Left kidney (tissue), 2 donors: ENCODE data around the gene DIPK1A. TPM values are rescaled to one million over a fixed set of nuclear protein-coding genes. Genes with fewer than 3 reads are reported as not detected.

Experiments used
- DNase-seq: peaks from one replicate; pipeline ENCODE4 v3.0.0-alpha.2; 2013
- polyA plus RNA-seq: library from polyadenylated mRNA; unstranded; fragments of 120-200 nt; gene quantifications from one replicate; pipeline ENCODE4 v1.2.1, GENCODE V29; 2013; ENCODE audit not compliant: insufficient read length

DIPK1A gene
- polyA plus RNA-seq, 1 donor = 8.6 TPM

DNA sequence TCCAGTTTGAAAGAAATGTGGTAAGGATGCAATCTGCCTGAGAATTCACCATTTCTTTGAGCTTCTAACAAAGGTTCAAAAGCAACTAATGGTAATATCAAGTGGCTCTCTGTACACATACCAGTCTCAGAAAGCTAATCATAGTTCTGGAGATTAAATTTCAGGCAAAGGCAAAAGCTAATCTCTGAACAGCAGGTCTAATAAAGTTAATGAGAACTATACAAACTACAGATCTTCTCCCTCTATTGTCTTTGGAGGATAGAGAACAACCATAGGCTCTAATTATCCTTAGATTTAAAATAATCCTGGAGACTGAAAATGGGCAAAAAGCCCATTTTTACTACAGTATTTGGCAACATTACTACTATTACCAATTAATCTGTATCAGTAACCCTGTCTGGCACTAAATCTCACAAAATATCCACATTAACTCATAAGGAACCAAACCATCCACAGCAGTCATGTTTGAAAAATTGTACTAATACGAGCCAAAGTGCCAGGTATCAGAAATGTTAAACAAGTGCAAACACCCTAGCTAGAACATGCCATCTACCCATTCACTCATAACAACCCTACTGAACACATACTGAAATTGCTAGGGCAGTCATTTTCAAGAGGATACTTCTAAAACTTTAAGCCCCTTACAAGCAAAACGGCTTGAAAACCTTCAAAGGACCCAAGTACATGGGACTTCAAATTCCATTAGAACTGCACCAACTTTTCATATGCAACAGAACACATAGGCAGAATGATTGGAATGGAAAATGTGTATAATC, 4.8 kb downstream of the DIPK1A start:
- no peak for DNase-seq

DNA sequence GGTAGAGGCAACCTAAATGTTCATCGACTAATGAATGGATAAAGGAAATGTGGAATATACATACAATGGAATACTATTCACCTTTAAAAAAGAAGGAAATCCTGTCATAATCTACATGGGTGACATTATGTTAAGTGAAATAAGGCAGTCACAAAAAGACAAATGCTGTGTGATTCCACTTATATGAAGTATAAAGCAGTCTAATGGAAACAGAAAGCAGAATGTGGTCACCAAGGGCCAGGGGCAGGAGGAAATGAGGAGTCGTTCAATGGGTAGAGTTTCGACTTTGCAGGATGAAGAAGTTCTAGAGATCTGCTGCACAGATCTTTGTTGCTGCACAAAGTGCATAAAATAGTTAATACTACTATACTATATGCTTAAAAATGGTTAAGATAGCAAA, 7.8 kb downstream of the DIPK1A start:
- DNase-seq = no peak

DNA sequence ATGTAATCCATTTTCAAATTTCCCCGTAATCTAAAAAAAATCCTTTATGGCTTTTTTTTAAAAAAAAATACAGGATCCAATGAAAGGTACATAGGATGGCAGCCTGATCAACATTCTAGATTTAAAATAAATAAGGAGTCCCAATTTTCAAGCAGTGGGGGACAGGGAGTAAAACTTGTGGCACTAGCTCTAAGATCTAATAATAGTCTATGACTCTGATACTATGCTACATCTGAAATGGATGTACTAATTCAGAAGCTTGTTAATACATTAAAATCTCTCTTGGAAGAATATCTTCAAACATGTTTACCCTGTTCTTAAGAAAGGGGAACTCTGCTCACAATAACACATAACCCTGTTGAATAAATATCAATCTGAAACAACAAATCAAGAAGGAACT, 8.5 kb downstream of the DIPK1A start:
- DNase-seq = no peak

DNA sequence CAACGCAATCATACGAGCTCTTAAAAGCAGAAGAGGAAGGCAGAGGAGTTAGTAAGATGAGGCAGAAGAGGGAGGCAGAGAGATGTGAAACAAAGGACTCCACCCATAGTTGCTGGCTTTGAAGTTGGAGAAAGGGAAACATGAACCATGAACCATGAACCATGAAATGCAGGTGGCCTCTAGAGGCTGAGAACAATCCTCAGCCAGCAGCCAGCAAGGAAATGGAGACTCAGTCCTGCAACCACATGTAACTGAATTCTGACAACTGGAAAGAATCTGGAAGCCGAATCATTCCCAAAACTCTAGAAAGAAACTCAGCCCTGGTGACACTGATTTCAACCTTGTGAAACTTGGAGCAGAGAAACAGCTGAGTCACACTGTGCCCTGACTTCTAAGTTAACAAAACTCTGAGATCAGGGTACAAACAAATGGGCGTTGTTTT, 10.1 kb downstream of the DIPK1A start:
- DNase-seq = no peak

DNA sequence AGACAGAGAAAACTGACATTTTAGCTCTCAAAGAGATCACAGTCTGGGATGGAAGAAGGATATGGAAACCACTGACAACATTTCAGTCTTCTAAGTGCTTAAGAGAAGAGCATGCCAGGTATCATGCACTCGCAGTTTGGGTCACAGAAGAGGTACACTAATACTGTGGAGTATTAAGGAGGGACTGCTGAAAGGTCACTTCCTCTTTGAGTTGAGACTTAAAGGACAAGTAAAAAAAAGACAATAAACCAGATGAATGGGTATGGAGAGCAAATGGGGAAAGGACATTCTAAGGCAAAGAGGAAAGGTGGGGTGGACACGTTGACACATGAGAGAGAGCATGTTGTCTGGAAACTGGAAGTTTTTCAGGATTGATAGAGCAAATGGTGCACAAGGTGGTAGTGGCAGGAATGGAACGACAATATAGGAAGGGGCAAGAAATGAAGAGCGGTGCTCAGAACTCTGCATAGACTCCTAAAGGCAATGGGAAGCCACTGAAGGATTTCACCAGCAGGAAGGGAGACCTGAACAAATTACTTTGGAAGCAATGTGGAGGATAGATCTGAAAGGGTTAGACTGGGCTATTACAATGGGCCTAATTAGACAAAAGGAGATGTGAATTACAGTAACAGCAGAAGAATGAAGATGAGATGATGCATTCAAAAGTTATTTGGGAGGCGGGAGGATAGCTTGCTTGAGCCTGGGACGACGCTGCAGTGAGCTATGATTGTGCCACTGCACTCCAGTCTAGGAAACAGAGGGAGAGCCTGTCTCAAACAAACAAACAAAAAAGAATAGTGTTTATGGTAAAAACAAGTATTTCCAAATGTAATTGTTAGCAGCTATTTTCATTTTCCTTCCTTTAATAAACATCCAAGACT, 11.1 kb downstream of the DIPK1A start:
- DNase-seq = no peak

DNA sequence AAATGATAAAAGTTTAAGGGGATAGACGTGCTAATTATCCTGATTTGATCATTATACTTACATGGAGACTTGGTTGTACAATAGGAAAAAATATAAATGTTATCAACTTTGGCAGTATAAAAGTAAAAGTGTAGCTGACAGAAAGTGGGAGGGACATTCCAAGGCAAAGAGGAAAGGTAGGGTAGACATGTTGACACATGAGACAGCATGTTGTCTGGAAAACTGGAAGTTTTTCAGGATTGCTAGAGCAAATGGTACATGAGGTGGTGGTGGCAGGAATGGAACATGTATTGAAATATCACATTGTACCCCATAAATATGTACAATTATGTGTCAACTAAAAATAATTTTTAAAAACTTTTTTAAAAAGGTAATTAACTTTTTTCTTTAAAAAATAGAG, 13.2 kb downstream of the DIPK1A start:
- no peak for DNase-seq

DNA sequence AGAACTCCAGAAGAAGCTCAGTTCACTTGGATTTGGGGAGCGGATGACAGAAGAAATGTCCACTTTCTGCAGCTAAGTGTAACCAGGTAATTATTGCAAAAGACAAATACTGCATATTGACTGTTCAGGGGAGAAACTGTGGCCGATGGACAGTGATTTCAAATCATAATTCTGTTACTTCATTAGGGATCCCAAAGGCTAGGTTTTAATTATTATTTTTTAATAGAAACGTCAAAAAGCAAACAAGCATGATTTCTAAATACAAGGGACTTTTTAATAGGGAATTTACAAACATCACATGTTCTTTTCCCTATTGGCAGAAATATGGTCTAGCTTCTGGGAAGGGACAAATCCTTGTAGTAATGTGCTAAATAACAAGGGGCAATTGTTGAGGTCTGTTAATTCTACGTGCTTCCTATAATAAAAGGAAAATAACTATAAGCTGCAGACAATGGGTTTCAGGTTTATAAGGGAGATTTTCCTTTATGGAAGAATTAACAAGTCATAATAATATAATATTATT, 15.5 kb downstream of the DIPK1A start:
- DNase-seq = no peak

DNA sequence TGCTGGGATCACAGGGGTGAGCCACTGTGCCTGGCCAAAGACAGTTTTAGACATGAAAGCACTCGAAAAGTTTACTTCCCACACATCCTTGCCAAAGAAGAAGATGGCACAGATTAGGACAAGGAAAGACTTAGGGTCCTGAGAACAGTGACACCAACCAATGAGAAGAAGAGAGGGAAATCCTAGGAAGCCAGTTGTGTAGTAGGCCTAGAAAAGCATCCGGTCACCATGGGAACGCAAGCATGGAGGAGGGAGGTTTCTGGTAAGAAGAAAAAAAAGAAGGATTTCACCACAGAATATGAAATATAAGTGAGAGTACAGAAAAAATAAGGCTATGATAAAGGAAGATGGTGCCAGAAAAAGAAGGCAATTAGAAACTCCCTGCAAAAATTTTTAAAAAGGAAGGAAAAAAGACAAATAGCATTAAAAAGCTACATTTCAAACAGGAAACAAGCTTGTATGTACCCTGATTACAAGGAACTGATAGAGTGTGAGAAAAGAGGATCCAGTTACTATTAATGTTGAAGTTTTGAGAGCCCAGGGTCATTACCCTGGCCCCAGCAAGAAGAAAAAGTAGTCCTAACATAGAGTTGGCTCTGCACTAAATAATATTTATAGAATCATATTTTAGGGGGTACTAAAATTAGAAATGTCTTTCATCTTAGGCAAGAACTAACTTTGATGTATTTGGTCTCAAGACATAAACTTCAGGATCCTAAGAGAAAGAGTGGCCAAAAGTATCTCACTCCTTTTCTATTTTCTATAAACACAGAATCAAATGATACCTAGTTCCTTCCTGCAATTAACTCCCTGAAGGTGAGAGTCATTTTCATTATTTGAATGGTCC, 16.1 kb downstream of the DIPK1A start:
- DNase-seq = no peak

DNA sequence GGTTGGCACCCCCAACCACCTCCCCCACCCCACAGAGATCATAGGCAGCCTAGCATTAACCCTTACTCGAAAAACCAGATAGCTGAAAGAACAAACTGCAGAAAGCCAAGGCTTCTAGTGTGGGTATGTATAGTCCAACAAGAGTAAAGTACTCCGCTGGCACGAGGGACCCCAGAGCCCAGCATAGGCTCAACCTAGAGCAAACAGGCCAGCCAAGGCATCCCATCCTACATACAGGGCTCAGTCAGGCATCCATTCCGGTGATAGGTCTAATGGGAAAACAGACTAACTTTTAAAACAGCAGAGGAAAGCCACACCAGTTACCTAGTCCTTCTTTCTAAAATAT, 17.8 kb downstream of the DIPK1A start:
- no peak for DNase-seq

DNA sequence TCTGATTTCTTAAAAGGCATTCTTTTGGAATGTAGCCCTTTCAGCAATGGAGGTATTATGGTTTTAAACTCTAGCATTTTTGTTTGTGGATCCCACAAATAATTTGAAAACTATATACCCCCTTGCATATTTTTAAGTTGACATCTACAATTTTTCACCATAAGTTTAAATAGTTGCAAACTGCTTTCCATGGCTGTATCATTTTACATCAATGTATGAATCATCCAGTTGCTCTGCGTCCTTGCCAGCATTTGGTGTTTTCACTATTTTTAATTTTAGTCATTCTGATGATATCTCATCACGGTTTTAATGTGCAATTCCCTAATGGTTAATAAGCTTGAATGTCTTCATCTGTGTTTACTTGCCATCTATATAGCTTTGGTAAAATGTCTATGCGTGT, 20.7 kb downstream of the DIPK1A start:
- no peak for DNase-seq

DNA sequence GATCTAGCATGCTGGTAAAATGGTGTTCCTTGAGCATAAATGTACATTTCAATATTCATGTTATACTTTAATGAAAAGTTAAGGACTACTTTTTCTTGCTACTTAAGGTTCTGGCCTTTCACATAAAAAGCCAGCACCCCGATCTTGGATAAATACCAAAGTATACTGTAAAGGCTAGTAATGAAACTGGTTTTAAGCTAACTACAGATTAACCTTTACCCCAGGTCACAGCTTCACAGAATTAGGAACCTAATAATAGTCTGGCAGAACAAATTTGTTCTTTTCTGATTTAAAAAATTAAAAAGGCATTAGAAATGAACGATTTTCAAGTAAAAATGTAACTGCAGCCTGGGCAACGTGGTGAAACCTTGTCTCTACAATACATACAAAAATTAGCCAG, 23.5 kb downstream of the DIPK1A start:
- DNase-seq = no peak

DNA sequence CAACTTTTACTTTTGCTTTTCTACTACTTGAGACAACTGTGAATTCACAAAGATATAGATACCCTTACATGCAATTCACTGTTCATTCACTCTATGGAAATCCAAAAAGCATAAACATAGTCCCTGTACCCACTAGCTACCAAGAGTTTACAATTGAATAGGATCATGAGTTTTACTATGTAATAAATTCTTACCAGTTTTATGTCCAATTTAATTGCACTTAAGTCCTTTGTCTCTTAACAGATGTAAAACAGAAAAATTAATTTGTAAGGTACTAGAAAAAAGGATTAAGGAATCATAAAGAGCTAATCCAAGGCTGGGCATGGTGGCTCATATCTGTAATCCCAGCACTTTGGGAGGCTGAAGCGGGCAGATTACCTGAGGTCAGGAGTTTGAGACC, 24.4 kb downstream of the DIPK1A start:
- DNase-seq = no peak

DNA sequence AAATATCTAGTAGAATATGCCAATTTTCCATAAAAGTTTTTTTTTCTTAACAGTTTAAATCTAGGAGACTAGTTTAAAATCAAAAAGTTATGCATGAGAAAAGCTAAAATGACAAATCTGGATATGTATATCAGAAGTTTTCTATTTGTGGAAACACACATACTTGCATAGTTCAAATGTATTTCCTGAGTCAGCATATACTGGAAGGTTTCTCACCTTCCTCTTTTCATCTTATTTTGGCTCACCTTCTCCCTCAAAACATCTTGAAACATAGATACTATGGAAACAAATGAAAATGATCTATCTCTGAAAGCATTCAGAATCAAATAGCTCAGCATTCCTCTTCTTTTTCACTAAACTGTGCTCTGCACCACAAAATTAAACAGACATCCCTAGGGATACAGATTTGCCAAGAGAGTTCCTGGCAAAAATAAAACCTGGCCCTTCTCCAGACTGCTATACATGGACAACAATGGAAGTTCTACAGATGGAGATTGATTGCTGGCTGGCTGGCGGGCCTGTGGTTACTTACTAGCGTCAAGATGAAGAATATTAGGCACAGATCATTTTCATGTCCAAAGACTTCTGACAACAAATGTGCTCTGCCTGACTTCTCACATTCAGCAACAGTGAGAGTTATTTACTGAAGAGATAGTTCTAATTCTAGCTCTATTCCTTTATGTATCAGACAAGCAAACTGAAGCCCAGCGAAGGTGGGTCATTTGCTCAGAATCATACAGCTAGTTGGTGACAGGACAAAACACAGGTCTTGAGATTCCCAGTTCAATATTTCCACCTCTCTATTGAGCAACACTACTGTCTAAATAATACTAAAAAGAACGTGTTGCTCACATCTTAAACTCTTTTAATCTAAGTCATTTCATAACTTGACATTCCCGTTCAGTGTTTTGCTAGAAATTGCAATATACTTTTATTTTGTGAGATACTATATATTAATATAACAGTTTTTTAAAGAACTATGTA, 26.6 kb downstream of the DIPK1A start:
- DNase-seq = no peak

DNA sequence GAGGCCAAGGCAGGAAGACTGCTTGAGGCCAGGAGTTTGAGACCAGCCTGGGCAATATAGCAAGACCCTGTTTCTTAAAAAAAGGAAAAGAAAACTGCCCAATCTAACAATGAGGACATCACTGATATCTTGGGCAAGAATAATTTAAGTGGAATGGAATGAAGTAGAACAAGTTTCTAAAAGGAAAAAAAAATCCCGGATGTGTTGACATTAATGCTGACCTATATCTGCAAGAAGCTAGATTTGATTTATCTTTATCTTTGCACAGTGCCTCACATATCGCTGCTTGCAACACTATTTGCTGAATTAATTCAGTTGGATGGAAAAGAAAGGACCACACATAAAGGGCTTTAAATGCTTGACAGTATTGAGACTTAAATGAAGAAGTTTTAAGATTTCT, 27.8 kb downstream of the DIPK1A start:
- no peak for DNase-seq

DNA sequence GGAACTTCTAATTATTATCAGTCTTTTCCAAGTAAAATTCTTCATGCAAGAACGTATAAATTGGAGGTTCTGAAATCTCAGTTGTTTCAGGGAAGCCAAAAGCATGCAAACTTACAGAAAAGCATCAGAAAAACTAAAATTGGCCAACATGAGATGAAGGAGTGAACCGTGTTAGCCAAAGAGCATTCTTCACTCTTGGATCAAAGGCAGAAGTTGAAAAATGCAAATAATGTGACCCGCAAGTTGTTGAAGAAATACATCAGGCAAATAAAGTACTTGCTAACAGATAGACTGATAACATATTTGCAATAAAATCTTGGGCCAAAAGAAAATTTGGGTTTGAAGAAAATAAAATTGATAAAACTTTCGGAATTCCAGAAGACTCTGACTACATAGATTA, 29.6 kb downstream of the DIPK1A start:
- no peak for DNase-seq

DNA sequence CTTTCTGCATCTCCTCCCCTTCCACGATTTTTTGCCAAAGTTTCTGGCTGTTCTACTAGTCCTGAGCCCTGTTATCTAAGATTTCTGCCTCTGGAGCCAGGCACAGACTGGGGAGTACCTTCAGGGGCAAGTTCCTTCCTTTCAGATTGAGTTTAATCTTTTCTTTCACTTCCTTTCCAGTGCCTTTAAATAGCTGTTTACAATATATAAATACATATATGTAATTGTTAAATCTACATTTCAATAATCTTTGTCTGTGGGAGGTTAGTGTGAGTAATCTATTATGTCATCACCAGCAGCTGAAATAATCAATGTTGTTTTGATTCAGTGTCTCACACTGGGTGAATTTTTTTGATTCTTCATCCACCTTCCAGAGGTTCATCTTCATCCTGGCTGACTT, 31.8 kb downstream of the DIPK1A start:
- no peak for DNase-seq

DNA sequence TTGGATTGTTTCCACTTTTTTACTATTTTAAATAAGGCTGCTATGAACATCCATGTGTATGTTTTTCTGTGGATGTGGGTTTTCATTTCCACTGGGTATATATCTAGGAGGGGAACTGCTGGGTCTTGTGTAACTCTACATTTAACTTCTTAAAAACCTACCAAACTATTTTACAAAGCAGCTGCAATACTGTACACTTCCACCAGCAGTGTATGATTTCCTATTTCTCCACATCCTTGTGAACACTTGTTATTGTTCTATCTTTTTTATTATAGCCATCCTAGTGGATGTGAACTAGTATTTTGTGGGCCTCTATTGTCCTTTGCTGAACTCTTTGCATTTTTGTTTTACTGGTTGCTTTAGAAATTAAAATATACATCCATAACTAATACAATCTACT, 33.4 kb downstream of the DIPK1A start:
- no peak for DNase-seq

DNA sequence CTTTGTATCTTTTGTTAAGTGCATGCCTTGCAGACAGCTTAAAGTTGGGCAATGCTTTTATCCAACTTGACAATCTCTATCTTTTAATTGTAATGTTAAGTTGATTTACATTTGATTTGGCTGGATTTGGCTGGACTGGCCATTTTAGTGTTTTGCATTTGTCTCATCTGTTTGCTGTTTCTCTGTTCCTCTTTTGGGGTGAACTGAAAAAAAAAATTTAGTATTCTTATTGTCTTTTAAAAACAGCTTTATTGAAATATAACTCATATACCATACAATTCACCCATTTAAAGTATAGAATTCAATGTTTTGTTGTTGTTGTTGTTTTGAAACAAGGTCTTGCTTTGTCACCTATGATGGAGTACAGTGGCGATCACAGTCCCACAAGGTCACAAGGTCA, 34.4 kb downstream of the DIPK1A start:
- no peak for DNase-seq

DNA sequence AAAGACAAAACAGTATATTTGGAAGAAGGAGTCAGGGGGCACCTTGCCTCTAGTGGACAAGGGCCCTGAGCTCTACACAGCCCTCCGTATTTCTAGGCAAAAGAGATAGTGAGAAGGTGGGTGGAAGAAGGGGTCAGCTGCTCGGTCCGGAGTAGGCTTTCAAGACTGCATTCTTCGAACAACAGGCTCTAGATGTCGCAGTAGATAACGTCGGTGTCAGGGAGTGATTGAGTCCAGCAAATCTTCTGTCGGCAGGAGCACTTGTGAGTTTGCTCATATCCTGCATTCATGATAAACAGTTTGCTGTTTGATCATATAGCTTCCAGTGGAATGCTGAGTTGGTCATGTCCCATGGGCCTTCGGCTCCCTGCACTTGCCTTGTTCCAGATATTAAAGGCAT, 36.8 kb downstream of the DIPK1A start:
- DNase-seq = no peak

DNA sequence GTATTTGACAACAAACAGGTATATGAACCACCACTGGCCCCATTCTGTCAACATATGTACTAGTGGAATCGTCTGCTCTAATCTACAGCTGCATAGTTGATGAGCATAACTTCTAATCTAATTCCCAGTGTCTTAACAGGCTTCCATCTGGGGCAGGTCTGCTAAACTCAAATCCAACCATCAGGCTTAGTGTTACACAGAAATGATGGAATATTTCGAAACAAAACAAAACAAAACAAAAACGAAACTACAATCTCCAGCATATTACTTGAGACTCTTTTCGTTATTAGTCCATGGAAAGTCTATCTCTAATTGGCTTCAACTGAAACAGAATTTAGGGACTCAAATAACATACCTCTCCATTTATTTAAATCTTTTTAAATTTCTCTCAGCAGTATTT, 37.6 kb downstream of the DIPK1A start:
- DNase-seq = no peak

DNA sequence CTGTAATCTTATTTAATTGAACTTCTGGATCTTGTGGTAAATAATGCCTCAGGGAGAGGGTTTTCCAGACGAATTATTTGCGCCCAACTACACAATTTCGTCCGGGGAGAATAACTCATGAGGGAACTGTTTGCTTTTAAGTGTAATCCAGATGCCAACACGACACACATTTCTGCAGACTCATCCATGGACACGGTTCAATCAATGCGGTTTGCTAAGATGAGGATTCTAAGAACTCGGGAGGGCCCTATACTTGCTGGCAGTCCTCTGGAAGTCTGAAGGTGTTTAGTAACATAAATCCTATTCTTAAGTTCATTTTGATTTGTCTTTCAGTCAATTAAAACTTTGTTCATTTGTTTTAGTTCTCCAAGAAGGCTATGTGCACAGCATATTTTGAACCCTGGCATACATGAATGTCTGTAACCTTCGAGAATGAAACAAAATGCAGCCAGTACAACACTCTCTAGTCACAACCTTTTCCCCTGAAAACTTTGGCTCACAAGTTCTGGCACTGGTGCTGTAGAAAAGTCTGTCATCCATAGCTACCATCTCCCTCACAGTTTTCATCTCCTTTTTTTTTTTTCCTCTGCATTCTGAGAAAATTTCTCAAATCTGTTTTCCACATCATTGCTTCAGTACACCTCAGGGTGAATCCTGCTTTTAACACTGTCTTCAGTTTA, 38.8 kb downstream of the DIPK1A start:
- no peak for DNase-seq
